Hindlimb muscle (tissue), 1 donor: ENCODE results near the gene STX16. TPM values are rescaled to one million over a fixed set of nuclear protein-coding genes. Genes with fewer than 3 reads are reported as not detected.

Experiments used
- polyA plus RNA-seq: library from polyadenylated mRNA; unstranded; fragments of 120-200 nt; gene quantifications from one replicate; pipeline ENCODE4 v1.2.1, GENCODE V29; 2013; ENCODE audit not compliant: insufficient read length

STX16 gene
- polyA plus RNA-seq, 1 donor = 71.0 TPM

Other genes with a start within 250 kb of the STX16 start
- 5.4 TPM for gene APCDD1L, start 135.9 kb upstream of the STX16 start, polyA plus RNA-seq
- 42.6 TPM for gene NPEPL1, start 41.5 kb downstream of the STX16 start, polyA plus RNA-seq
- 2.5 TPM for gene GNAS-AS1, start 199.6 kb downstream of the STX16 start, polyA plus RNA-seq
- gene GNAS, start 201.4 kb downstream of the STX16 start, polyA plus RNA-seq = 3,728 TPM